MM.1S (cell line): ENCODE measurements around the gene CDH4.
"Not testable (repeated sequence)": the region's sequence is repeated elsewhere in the genome, so short reads cannot be mapped to it uniquely, and the experiment has no call there.

ENCODE experiments used
- DNase-seq: peaks from one replicate; pipeline ENCODE4 v3.0.0-alpha.2; 2015
- H2AFZ ChIP-seq: fragments of 300-600 bp; sonication (generic); 2 replicates; pipeline ENCODE4 v1.6.0; 2016; ENCODE audit warnings: antibody characterized with exemption, low read length
- H3F3A ChIP-seq: fragments of 300-600 bp; sonication (generic); 2 replicates; pipeline ENCODE4 v1.6.1; 2016; ENCODE audit warnings: mild to moderate bottlenecking, antibody characterized with exemption, low read length, moderate library complexity, mixed read lengths; ENCODE audit not compliant: insufficient read depth
- H3K27ac ChIP-seq: fragments of 300-600 bp; sonication (generic); 2 replicates; pipeline ENCODE4 v1.5.1; 2016; ENCODE audit warnings: mild to moderate bottlenecking, low read length
- H3K27me3 ChIP-seq: fragments of 300-600 bp; sonication (generic); replicated peaks from 2 replicates; pipeline ENCODE4 v1.6.0; 2016; ENCODE audit warnings: low read length; ENCODE audit not compliant: insufficient read depth
- H3K36me3 ChIP-seq: fragments of 300-600 bp; sonication (generic); replicated peaks from 2 replicates; pipeline ENCODE4 v1.6.1; 2016; ENCODE audit warnings: mild to moderate bottlenecking, low read length, mixed read lengths; ENCODE audit not compliant: insufficient read depth
- H3K4me1 ChIP-seq: fragments of 300-600 bp; sonication (generic); 2 replicates; pipeline ENCODE4 v1.6.1; 2016; ENCODE audit warnings: low read length, mixed read lengths
- H3K4me2 ChIP-seq: fragments of 300-600 bp; sonication (generic); 2 replicates; pipeline ENCODE4 v1.6.0; 2016; ENCODE audit warnings: low read depth, low read length
- H3K4me3 ChIP-seq: fragments of 300-600 bp; sonication (generic); 2 replicates; pipeline ENCODE4 v1.5.1; 2016; ENCODE audit warnings: low read length, mixed read lengths
- H3K79me2 ChIP-seq: fragments of 300-600 bp; sonication (generic); 2 replicates; pipeline ENCODE4 v1.6.1; 2016; ENCODE audit warnings: mixed run types, low read length, mixed read lengths
- H3K9ac ChIP-seq: fragments of 300-600 bp; sonication (generic); 2 replicates; pipeline ENCODE4 v1.6.1; 2016; ENCODE audit warnings: low read length, mixed read lengths
- H3K9me2 ChIP-seq: fragments of 300-600 bp; sonication (generic); replicated peaks from 2 replicates; pipeline ENCODE4 v1.6.1; 2016; ENCODE audit warnings: mild to moderate bottlenecking, low read length, mixed read lengths; ENCODE audit not compliant: insufficient read depth
- H3K9me3 ChIP-seq: fragments of 300-600 bp; sonication (generic); replicated peaks from 2 replicates; pipeline ENCODE4 v1.6.1; 2016; ENCODE audit warnings: mild to moderate bottlenecking, low read length, mixed read lengths; ENCODE audit not compliant: insufficient read depth
- H4K20me1 ChIP-seq: fragments of 300-600 bp; sonication (generic); 2 replicates; pipeline ENCODE4 v1.6.1; 2016; ENCODE audit warnings: mild to moderate bottlenecking, low read length, moderate library complexity, mixed read lengths; ENCODE audit not compliant: insufficient read depth
- CTCF ChIP-seq: fragments of 300-600 bp; sonication (generic); IDR thresholded peaks from 2 replicates; pipeline ENCODE4 v1.5.1; 2016; ENCODE audit warnings: antibody characterized with exemption, low read length, mixed read lengths
- EZH2 ChIP-seq: fragments of 300-600 bp; sonication (generic); optimal IDR thresholded peaks from 2 replicates; pipeline ENCODE3; 2017; ENCODE audit warnings: low read depth, mild to moderate bottlenecking, antibody characterized with exemption, low read length, mixed read lengths
- EZH2phosphoT487 ChIP-seq: fragments of 300-600 bp; sonication (generic); IDR thresholded peaks from 2 replicates; pipeline ENCODE4 v1.6.1; 2018; ENCODE audit warnings: antibody characterized with exemption, low read length

The CDH4 gene

GRCh38 chr20:61982191-61982950 lies 730.3 kb downstream of the CDH4 start:
- Histone ChIP-seq H4K20me1 (no peaks in the 10 kb centered on the region), H3K9ac (no peak overlapping the region), H3K9me3 (no peaks in the 10 kb centered on the region), H3K4me3 (no peak overlapping the region), H3K27ac (no peak overlapping the region), H3K4me1 (no peaks in the 10 kb centered on the region), H3K79me2 (no peaks in the 10 kb centered on the region; the same call in 1 of the 2 replicates), H3F3A (no peaks in the 10 kb centered on the region), H3K4me2 (no peak overlapping the region), H3K36me3 (no peaks in the 10 kb centered on the region; the same call in 1 of the 2 replicates), H3K9me2 (no peaks in the 10 kb centered on the region), H3K27me3 (no peaks in the 10 kb centered on the region), H2AFZ (no peak overlapping the region)
- TF ChIP-seq CTCF: no peak
- TF ChIP-seq EZH2phosphoT487: no peak
- TF ChIP-seq EZH2: no peak
- DNase-seq: no peak

GRCh38 chr20:61982951-61983315 lies 730.9 kb downstream of the CDH4 start:
- no peaks in the 10 kb centered on the region; the same call in 1 of the 2 replicates for H3K79me2 ChIP-seq
- no peak overlapping the region for H3K9ac ChIP-seq
- TF ChIP-seq EZH2 (no peak), CTCF (no peak), EZH2phosphoT487 (no peak)
- H3K9me3 ChIP-seq: no peaks in the 10 kb centered on the region
- no peak for DNase-seq
- no peaks in the 10 kb centered on the region for H4K20me1 ChIP-seq
- H3K27me3 ChIP-seq: no peaks in the 10 kb centered on the region
- H3K4me1 ChIP-seq: no peaks in the 10 kb centered on the region
- H3K9me2 ChIP-seq: no peaks in the 10 kb centered on the region
- H3F3A ChIP-seq: no peaks in the 10 kb centered on the region
- no peak overlapping the region for H3K4me2 ChIP-seq
- no peaks in the 10 kb centered on the region; the same call in 1 of the 2 replicates for H3K36me3 ChIP-seq
- H3K27ac ChIP-seq: no peak overlapping the region
- no peak overlapping the region for H2AFZ ChIP-seq
- H3K4me3 ChIP-seq: no peak overlapping the region

GRCh38 chr20:61983965-61984364 lies 731.9 kb downstream of the CDH4 start:
- Histone ChIP-seq H2AFZ (no peak overlapping the region), H3K9ac (no peak overlapping the region), H3K79me2 (no peaks in the 10 kb centered on the region; the same call in 1 of the 2 replicates), H3K36me3 (no peaks in the 10 kb centered on the region; the same call in 1 of the 2 replicates), H3K4me2 (no peak overlapping the region), H3K4me1 (no peaks in the 10 kb centered on the region), H3K9me3 (no peaks in the 10 kb centered on the region), H3K27ac (no peak overlapping the region), H3K9me2 (no peaks in the 10 kb centered on the region), H4K20me1 (no peaks in the 10 kb centered on the region), H3F3A (no peaks in the 10 kb centered on the region), H3K27me3 (no peaks in the 10 kb centered on the region), H3K4me3 (no peak overlapping the region)
- no peak for DNase-seq
- no peak for TF ChIP-seq CTCF
- TF ChIP-seq EZH2: no peak
- TF ChIP-seq EZH2phosphoT487: no peak

GRCh38 chr20:61984431-61984830 lies 732.4 kb downstream of the CDH4 start:
- H3K4me2 ChIP-seq, H3K79me2 ChIP-seq, H3F3A ChIP-seq, H2AFZ ChIP-seq, H3K9me2 ChIP-seq, H3K4me3 ChIP-seq, H3K9ac ChIP-seq, H3K27ac ChIP-seq, H3K4me1 ChIP-seq, H3K27me3 ChIP-seq, H3K9me3 ChIP-seq, H4K20me1 ChIP-seq, H3K36me3 ChIP-seq, DNase-seq: not testable (repeated sequence)
